MG63 (cell line): ENCODE results near the gene LRRC8D. TPM values are rescaled to one million over a fixed set of nuclear protein-coding genes. Genes with fewer than 3 reads are reported as not detected.

Source experiments
- DNase-seq: peaks from one replicate; pipeline ENCODE4 v3.0.0-alpha.2; 2020
- H3K27me3 ChIP-seq: fragments of 250-450 bp; sonication (Bioruptor Pico); 2 replicates; pipeline ENCODE4 v1.5.1; 2020; ENCODE audit warnings: mild to moderate bottlenecking, moderate library complexity
- H3K36me3 ChIP-seq: fragments of 250-450 bp; sonication (Bioruptor Pico); 2 replicates; pipeline ENCODE4 v1.5.1; 2020; ENCODE audit warnings: mild to moderate bottlenecking, moderate library complexity
- H3K4me3 ChIP-seq: fragments of 250-450 bp; sonication (Bioruptor Pico); 2 replicates; pipeline ENCODE4 v1.5.1; 2020; ENCODE audit warnings: mild to moderate bottlenecking, moderate library complexity
- H3K9me3 ChIP-seq: fragments of 250-450 bp; sonication (Bioruptor Pico); 2 replicates; pipeline ENCODE4 v1.5.1; 2020; ENCODE audit warnings: mild to moderate bottlenecking, moderate library complexity
- total RNA-seq: library from RNA; depleted of rRNA; stranded (reverse); fragments of >200 nt; shearing (Covaris generic); gene quantifications from 2 replicates; pipeline ENCODE4 v1.2.3, GENCODE V29; 2014; ENCODE audit warnings: low replicate concordance

Gene LRRC8D
- total RNA-seq, 1 experiment from 2014 or later, result 21.5 TPM

GRCh38 chr1:89894210-89895201 is 73.7 kb downstream of the LRRC8D start:
- Histone ChIP-seq H3K27me3 (no peaks in the 10 kb centered on the region), H3K4me3 (no peak overlapping the region), H3K9me3 (no peaks in the 10 kb centered on the region), H3K36me3 (no peaks in the 10 kb centered on the region)
- peak; percentile 72 for DNase-seq

- H3K9me3 ChIP-seq, result no peaks in the 10 kb centered on the region
- H3K27me3 ChIP-seq, result no peaks in the 10 kb centered on the region
- no peak overlapping the region for H3K4me3 ChIP-seq
- no peaks in the 10 kb centered on the region for H3K36me3 ChIP-seq
- DNase-seq, result no peak
Measured at GRCh38 chr1:89896105-89896942, 75.5 kb downstream of the LRRC8D start.

- no peak for DNase-seq
- no peaks in the 10 kb centered on the region for H3K27me3 ChIP-seq
- no peaks in the 10 kb centered on the region for H3K36me3 ChIP-seq
- H3K9me3 ChIP-seq, result no peaks in the 10 kb centered on the region
- H3K4me3 ChIP-seq, result no peak overlapping the region
Measured at GRCh38 chr1:89897347-89898133, 76.7 kb downstream of the LRRC8D start.

GRCh38 chr1:89898150-89898549 is 77.3 kb downstream of the LRRC8D start:
- no peak overlapping the region for H3K4me3 ChIP-seq
- H3K36me3 ChIP-seq, result no peaks in the 10 kb centered on the region

GRCh38 chr1:89898695-89899470 is 78.1 kb downstream of the LRRC8D start:
- Histone ChIP-seq H3K36me3 (no peaks in the 10 kb centered on the region), H3K27me3 (no peaks in the 10 kb centered on the region), H3K4me3 (no peak overlapping the region), H3K9me3 (no peaks in the 10 kb centered on the region)
- no peak for DNase-seq

More at GRCh38 chr1:89898150-89898549, 77.3 kb downstream of the LRRC8D start:
- Histone ChIP-seq H3K27me3 (no peaks in the 10 kb centered on the region), H3K9me3 (no peaks in the 10 kb centered on the region)
- DNase-seq, result no peak

- no peaks in the 10 kb centered on the region for H3K36me3 ChIP-seq
- no peaks in the 10 kb centered on the region for H3K9me3 ChIP-seq
- H3K4me3 ChIP-seq, result no peak overlapping the region
- DNase-seq, result no peak
- no peaks in the 10 kb centered on the region for H3K27me3 ChIP-seq
Measured at GRCh38 chr1:89900323-89900722, 79.5 kb downstream of the LRRC8D start.

GRCh38 chr1:89900791-89901708 is 80.2 kb downstream of the LRRC8D start:
- no peaks in the 10 kb centered on the region for H3K36me3 ChIP-seq
- H3K9me3 ChIP-seq, result no peaks in the 10 kb centered on the region
- no peaks in the 10 kb centered on the region for H3K27me3 ChIP-seq
- no peak for DNase-seq
- no peak overlapping the region for H3K4me3 ChIP-seq

- Histone ChIP-seq H3K27me3 (no peaks in the 10 kb centered on the region), H3K4me3 (no peak overlapping the region), H3K9me3 (no peaks in the 10 kb centered on the region), H3K36me3 (no peaks in the 10 kb centered on the region)
- no peak for DNase-seq
Measured at GRCh38 chr1:89901957-89902669, 81.3 kb downstream of the LRRC8D start.

GRCh38 chr1:89903550-89903949 is 82.7 kb downstream of the LRRC8D start:
- Histone ChIP-seq H3K27me3 (no peaks in the 10 kb centered on the region), H3K36me3 (peaks cover 6% of the 10 kb centered on the region)
- DNase-seq, result no peak

GRCh38 chr1:89904219-89904980 is 83.6 kb downstream of the LRRC8D start:
- DNase-seq, result no peak
- H3K4me3 ChIP-seq, result no peak overlapping the region
- no peaks in the 10 kb centered on the region for H3K9me3 ChIP-seq
- H3K36me3 ChIP-seq, result peaks cover 6% of the 10 kb centered on the region
- H3K27me3 ChIP-seq, result no peaks in the 10 kb centered on the region

More at GRCh38 chr1:89903550-89903949, 82.7 kb downstream of the LRRC8D start:
- Histone ChIP-seq H3K9me3 (no peaks in the 10 kb centered on the region), H3K4me3 (no peak overlapping the region)

- Histone ChIP-seq H3K9me3 (no peaks in the 10 kb centered on the region), H3K36me3 (peaks cover 6% of the 10 kb centered on the region), H3K4me3 (no peak overlapping the region), H3K27me3 (no peaks in the 10 kb centered on the region)
- no peak for DNase-seq
Measured at GRCh38 chr1:89905395-89906058, 84.7 kb downstream of the LRRC8D start.

GRCh38 chr1:89906088-89906487 is 85.3 kb downstream of the LRRC8D start:
- H3K9me3 ChIP-seq, result no peaks in the 10 kb centered on the region
- no peak for DNase-seq
- no peaks in the 10 kb centered on the region for H3K27me3 ChIP-seq
- H3K36me3 ChIP-seq, result peaks cover 6% of the 10 kb centered on the region
- no peak overlapping the region for H3K4me3 ChIP-seq

GRCh38 chr1:89907727-89908212 is 86.9 kb downstream of the LRRC8D start:
- Histone ChIP-seq H3K4me3 (no peak overlapping the region), H3K36me3 (peaks cover 6% of the 10 kb centered on the region), H3K27me3 (no peaks in the 10 kb centered on the region), H3K9me3 (no peaks in the 10 kb centered on the region)
- peak; percentile 42 for DNase-seq
